Natural killer cell (primary cell): ENCODE measurements around the gene NPAS3. TPM values are rescaled to one million over a fixed set of nuclear protein-coding genes. Genes with fewer than 3 reads are reported as not detected.

Experiments used
- ATAC-seq, 3 donors: fragments of 150-1000 bp in 2 of 3; fragments of 200-7000 bp in 1 of 3; cut with Tn5 transposase; 1 replicate in 1 of 3; 2 replicates in 2 of 3; pipeline ENCODE4 v1.10.0; 2021; ENCODE audit warnings: mild to moderate bottlenecking in 2 of 3, moderate library complexity in 2 of 3
- DNase-seq, 2 donors: peaks; one replicate each; pipeline versions ENCODE4 v3.0.0 to v3.0.0-alpha.2; 2013 to 2021; ENCODE audit warnings: mixed read lengths in 1 of 2
- H3K27ac ChIP-seq: one replicate; pipeline ENCODE4 v1.5.1; 2013; ENCODE audit warnings: mild to moderate bottlenecking, low read length
- H3K27me3 ChIP-seq: one replicate; pipeline ENCODE4 v1.6.1; 2013; ENCODE audit warnings: low read length; ENCODE audit not compliant: control insufficient read depth, insufficient read depth
- H3K36me3 ChIP-seq: one replicate; pipeline ENCODE4 v1.6.1; 2013; ENCODE audit warnings: low read length; ENCODE audit not compliant: control insufficient read depth, insufficient read depth
- H3K4me1 ChIP-seq: one replicate; pipeline ENCODE4 v1.6.1; 2013; ENCODE audit warnings: low read length; ENCODE audit not compliant: control insufficient read depth, insufficient read depth
- H3K4me3 ChIP-seq: one replicate; pipeline ENCODE4 v1.5.1; 2013; ENCODE audit warnings: low read length
- H3K9me3 ChIP-seq: one replicate; pipeline ENCODE4 v1.6.1; 2013; ENCODE audit warnings: low read length; ENCODE audit not compliant: control insufficient read depth, insufficient read depth
- H3K27ac Mint-ChIP-seq, 2 donors: one replicate each; pipeline ENCODE4 v1.8.0; 2022; ENCODE audit warnings: mild to moderate bottlenecking in 2 of 2, mixed read lengths in 2 of 2, moderate library complexity in 1 of 2
- H3K27me3 Mint-ChIP-seq, 2 donors: one replicate each; pipeline ENCODE4 v1.8.0; 2022; ENCODE audit warnings: low read depth in 2 of 2, mixed read lengths in 2 of 2
- H3K36me3 Mint-ChIP-seq: one replicate; pipeline ENCODE4 v1.8.0; 2022; ENCODE audit warnings: mixed read lengths
- H3K4me1 Mint-ChIP-seq, 2 donors: one replicate each; pipeline ENCODE4 v1.8.0; 2022; ENCODE audit warnings: mixed read lengths in 2 of 2
- H3K4me3 Mint-ChIP-seq: one replicate; pipeline ENCODE4 v1.8.0; 2022; ENCODE audit warnings: mild to moderate bottlenecking, moderate library complexity, mixed read lengths
- H3K9me3 Mint-ChIP-seq, 2 donors: one replicate each; pipeline ENCODE4 v1.8.0; 2022; ENCODE audit warnings: mixed read lengths in 2 of 2
- CTCF ChIP-seq: fragments of 200-600 bp; IDR thresholded peaks from one replicate; pipeline ENCODE4 v1.8.0; 2022; ENCODE audit warnings: antibody characterized with exemption
- WGBS: methylation state at CpG from one replicate; pipeline ENCODE4 v1.1.7; 2013; ENCODE audit warnings: missing lambda C conversion rate; ENCODE audit not compliant: insufficient coverage; 5-methylcytosine and 5-hydroxymethylcytosine counted together
- intact Hi-C: fragments of 100-400 bp; cut with micrococcal nuclease; formaldehyde crosslinking; loops from one replicate; pipeline ENCODE4 v1.14.2; 2022
- total RNA-seq, 4 donors: library from RNA; stranded (reverse); fragments of 120-200 nt in 1 of 4; gene quantifications; one replicate each; pipeline versions ENCODE4 v1.2.3 to v1.2.4, GENCODE V29; 2013 to 2022

The NPAS3 gene
- total RNA-seq, 3 donors from 2014 or later (not counting 1 experiment from before 2014, with no cell fraction given), result not detected

DNA sequence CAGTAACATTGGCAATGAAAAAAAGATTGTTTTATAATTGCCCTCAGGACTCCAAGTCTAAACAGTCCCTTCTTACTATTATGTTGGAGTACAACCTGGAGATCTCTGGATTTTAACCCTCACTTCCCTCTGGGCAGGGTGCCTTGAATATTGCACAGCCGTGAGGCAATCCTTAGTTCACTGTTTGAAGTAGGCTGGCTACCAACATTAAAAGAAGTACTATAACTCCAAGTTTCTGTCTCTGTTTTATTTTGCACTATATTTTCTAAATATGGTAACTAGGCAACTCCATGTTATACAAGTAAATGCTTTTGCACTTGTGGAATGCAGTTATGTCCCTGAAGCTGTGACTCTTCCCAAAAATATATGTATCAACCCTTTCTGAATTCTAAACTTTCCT is 521.5 kb downstream of the NPAS3 start:
- H3K27me3 ChIP-seq, result no peaks in the 10 kb centered on the region
- no peak overlapping the region for H3K27ac Mint-ChIP-seq

DNA sequence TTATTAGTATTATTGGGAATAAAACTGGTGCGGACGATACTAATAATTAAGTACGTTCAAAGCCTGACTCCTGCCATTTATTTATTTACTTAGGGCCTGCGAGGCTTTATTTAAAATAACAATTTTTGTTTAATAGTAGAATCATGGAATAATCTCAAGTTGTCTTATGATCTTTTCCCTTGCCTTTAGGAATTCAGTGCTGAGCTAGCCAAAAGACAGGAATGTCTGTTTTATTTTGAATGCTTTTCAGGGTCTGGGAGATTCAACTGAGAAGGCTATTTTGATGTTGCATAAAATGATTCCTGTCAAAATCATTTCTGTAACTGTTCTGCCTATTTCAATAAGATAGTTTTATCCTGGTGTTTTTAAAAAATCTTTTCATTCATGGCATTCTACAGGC is 522.4 kb downstream of the NPAS3 start:
- no peak overlapping the region for H3K27ac Mint-ChIP-seq
- Histone ChIP-seq H3K27ac (no peak overlapping the region), H3K27me3 (no peaks in the 10 kb centered on the region), H3K9me3 (no peaks in the 10 kb centered on the region), H3K4me1 (no peaks in the 10 kb centered on the region), H3K4me3 (no peak overlapping the region), H3K36me3 (no peaks in the 10 kb centered on the region)
- H3K4me3 Mint-ChIP-seq, result no peak overlapping the region
- no CpG with 5 or more reads among the region's 4 CpGs for WGBS
- no peak for DNase-seq
- peaks cover 0 to 2% of the 10 kb centered on the region in 2 donors for H3K9me3 Mint-ChIP-seq
- intact Hi-C loops, result no loop called here
- no peaks in the 10 kb centered on the region for H3K4me1 Mint-ChIP-seq
- no peaks in the 10 kb centered on the region for H3K27me3 Mint-ChIP-seq
- no peak for ATAC-seq
- TF ChIP-seq CTCF, result no peak
- H3K36me3 Mint-ChIP-seq, result no peaks in the 10 kb centered on the region

More for the DNA sequence above, 521.5 kb downstream of the NPAS3 start:
- no peaks in the 10 kb centered on the region for H3K4me1 ChIP-seq
- 80% methylated on average over 1 of the region's 1 CpG for WGBS
- H3K36me3 Mint-ChIP-seq, result no peaks in the 10 kb centered on the region
- DNase-seq, result no peak
- H3K9me3 ChIP-seq, result no peaks in the 10 kb centered on the region
- no peak for TF ChIP-seq CTCF
- no peak overlapping the region for H3K4me3 ChIP-seq
- H3K4me3 Mint-ChIP-seq, result no peak overlapping the region
- no peaks in the 10 kb centered on the region for H3K27me3 Mint-ChIP-seq
- H3K9me3 Mint-ChIP-seq, result no peaks in the 10 kb centered on the region
- no peaks in the 10 kb centered on the region for H3K36me3 ChIP-seq
- no peak for ATAC-seq
- intact Hi-C loops, result no loop called here
- H3K27ac ChIP-seq, result no peak overlapping the region
- no peaks in the 10 kb centered on the region for H3K4me1 Mint-ChIP-seq

- Histone ChIP-seq H3K27ac (no peak overlapping the region), H3K27me3 (no peaks in the 10 kb centered on the region), H3K9me3 (no peaks in the 10 kb centered on the region), H3K4me3 (no peak overlapping the region), H3K36me3 (no peaks in the 10 kb centered on the region), H3K4me1 (no peaks in the 10 kb centered on the region)
- Mint-ChIP-seq H3K27ac (no peak overlapping the region), H3K36me3 (no peaks in the 10 kb centered on the region), H3K9me3 (peaks cover 0 to 2% of the 10 kb centered on the region in 2 donors), H3K4me3 (no peak overlapping the region), H3K27me3 (no peaks in the 10 kb centered on the region), H3K4me1 (no peaks in the 10 kb centered on the region)
- ATAC-seq (no peak), DNase-seq (no peak)
- no peak for TF ChIP-seq CTCF
- WGBS, result 88% methylated on average over 2 of the region's 2 CpGs
- intact Hi-C loops, result no loop called here
Measured at GRCh38 chr14:33463731-33464130, 525.1 kb downstream of the NPAS3 start.

DNA sequence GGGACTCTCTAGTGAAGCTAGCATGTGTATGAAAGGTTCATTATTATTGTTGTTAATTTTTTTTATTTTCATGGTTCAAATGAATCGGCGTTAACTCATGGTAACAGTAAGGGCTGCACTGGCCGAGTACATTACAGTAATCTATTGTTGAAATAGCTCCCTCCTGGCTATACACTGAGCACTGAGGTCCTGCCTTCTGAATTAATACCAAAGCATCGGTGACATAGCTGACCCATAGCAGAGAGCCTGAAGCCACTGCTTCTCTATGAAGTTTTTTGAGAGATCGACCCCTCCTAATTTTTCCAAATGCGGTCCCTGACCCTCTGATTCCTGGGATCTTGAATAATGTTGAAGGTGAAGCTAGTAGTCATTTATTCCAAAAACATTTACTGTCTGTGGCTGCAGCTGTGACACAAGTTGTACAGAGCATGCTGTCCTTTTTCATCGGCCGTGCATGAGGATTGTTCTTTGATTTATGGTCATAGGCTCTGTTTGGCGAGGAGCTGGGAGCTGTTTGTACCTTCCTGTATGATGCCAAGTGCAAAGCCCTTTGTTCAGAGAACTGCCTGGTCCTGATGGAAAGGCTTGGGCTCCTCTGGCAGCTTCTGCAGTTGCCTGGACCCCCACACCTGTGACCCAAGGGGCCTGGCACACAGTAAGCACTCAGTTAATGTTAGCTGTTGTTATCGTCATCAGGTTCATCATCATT is 525.7 kb downstream of the NPAS3 start:
- no peaks in the 10 kb centered on the region for H3K27me3 ChIP-seq
- no peak overlapping the region for H3K4me3 ChIP-seq
- intact Hi-C loops, result no loop called here
- H3K36me3 ChIP-seq, result no peaks in the 10 kb centered on the region
- DNase-seq, result no peak
- ATAC-seq, result no peak
- WGBS, result 90% methylated on average over 9 of the region's 10 CpGs
- H3K4me3 Mint-ChIP-seq, result no peak overlapping the region
- H3K27ac ChIP-seq, result no peak overlapping the region
- TF ChIP-seq CTCF, result no peak
- H3K4me1 ChIP-seq, result no peaks in the 10 kb centered on the region
- no peaks in the 10 kb centered on the region for H3K4me1 Mint-ChIP-seq
- no peaks in the 10 kb centered on the region for H3K27me3 Mint-ChIP-seq
- H3K9me3 ChIP-seq, result no peaks in the 10 kb centered on the region
- peaks cover 0 to 2% of the 10 kb centered on the region in 2 donors for H3K9me3 Mint-ChIP-seq
- H3K36me3 Mint-ChIP-seq, result no peaks in the 10 kb centered on the region
- no peak overlapping the region for H3K27ac Mint-ChIP-seq
